Common myeloid progenitor, CD34-positive (primary cell): ENCODE measurements around the gene PRDM12.

ENCODE experiments used
- CTCF ChIA-PET: fragments of 350-600 bp; sonication (Branson Sonifier 250); formaldehyde crosslinking; loops from one replicate; lab custom pipeline; 2021; ENCODE audit warnings: antibody characterized with exemption; lab: Charles Lee
- POLR2A ChIA-PET: fragments of 350-600 bp; sonication (Branson Sonifier 250); formaldehyde crosslinking; loops from one replicate; lab custom pipeline; 2021; ENCODE audit warnings: antibody characterized with exemption; lab: Charles Lee
- DNase-seq, 3 donors: peaks; one replicate each; pipeline versions ENCODE4 v3.0.0 to v3.0.0-alpha.2; 2013
- H3K27ac ChIP-seq, 2 experiments: 1 replicate in 1 of 2; 2 replicates in 1 of 2; pipeline ENCODE4 v1.7.0; 2013; ENCODE audit warnings: inconsistent platforms in 2 of 2, low read length in 2 of 2, mild to moderate bottlenecking in 2 of 2, low read depth in 1 of 2, moderate library complexity in 1 of 2; ENCODE audit not compliant: severe bottlenecking in 2 of 2, insufficient read depth in 1 of 2, poor library complexity in 1 of 2
- H3K27me3 ChIP-seq, 5 experiments: replicated peaks in 2 of 5; 1 replicate in 3 of 5; 2 replicates in 2 of 5; pipeline versions ENCODE4 v1.6.1 to v1.7.0; 2013; ENCODE audit warnings: low read length in 4 of 5, mild to moderate bottlenecking in 2 of 5, moderate library complexity in 2 of 5, inconsistent platforms in 1 of 5; ENCODE audit not compliant: insufficient read depth in 5 of 5, control insufficient read depth in 4 of 5
- H3K36me3 ChIP-seq, 4 experiments: 1 replicate in 2 of 4; 2 replicates in 2 of 4; pipeline versions ENCODE4 v1.6.1 to v1.7.0; 2013; ENCODE audit warnings: low read length in 3 of 4, control low read depth in 1 of 4, mild to moderate bottlenecking in 1 of 4; ENCODE audit not compliant: control insufficient read depth in 4 of 4, insufficient read depth in 4 of 4
- H3K4me1 ChIP-seq, 4 experiments: 1 replicate in 3 of 4; 2 replicates in 1 of 4; pipeline versions ENCODE4 v1.6.1 to v1.7.1; 2013; ENCODE audit warnings: low read length in 3 of 4, mild to moderate bottlenecking in 3 of 4, control low read depth in 1 of 4, inconsistent platforms in 1 of 4, moderate library complexity in 1 of 4; ENCODE audit not compliant: control insufficient read depth in 4 of 4, insufficient read depth in 4 of 4; ENCODE audit errors: control extremely low read depth in 1 of 4
- H3K4me3 ChIP-seq, 7 experiments: 1 replicate in 4 of 7; 2 replicates in 3 of 7; pipeline versions ENCODE4 v1.5.1 to v1.7.0; 2013; ENCODE audit warnings: mild to moderate bottlenecking in 7 of 7, low read length in 6 of 7, moderate library complexity in 6 of 7, inconsistent platforms in 2 of 7, low read depth in 2 of 7, control low read depth in 1 of 7; ENCODE audit not compliant: insufficient read depth in 4 of 7, control insufficient read depth in 1 of 7; ENCODE audit errors: extremely low read depth in 1 of 7
- H3K9me3 ChIP-seq, 5 experiments: 1 replicate in 4 of 5; 2 replicates in 1 of 5; pipeline versions ENCODE4 v1.6.1 to v1.7.1; 2013; ENCODE audit warnings: low read length in 4 of 5, mild to moderate bottlenecking in 2 of 5, inconsistent platforms in 1 of 5, low read depth in 1 of 5, moderate library complexity in 1 of 5; ENCODE audit not compliant: control insufficient read depth in 4 of 5, insufficient read depth in 2 of 5; ENCODE audit errors: control extremely low read depth in 1 of 5
- WGBS: methylation state at CpG from one replicate; pipeline ENCODE4 v1.1.5; 2013; ENCODE audit not compliant: insufficient coverage; 5-methylcytosine and 5-hydroxymethylcytosine counted together

The PRDM12 gene

GRCh38 chr9:130636648-130637020 lies 27.8 kb upstream of the PRDM12 start:
- no peak for DNase-seq
- ChIA-PET CTCF (no interaction called here), POLR2A (no interaction called here)
- Histone ChIP-seq H3K36me3 (peaks cover 8 to 60% (median 47%) of the 10 kb centered on the region in 4 experiments), H3K9me3 (no peaks in the 10 kb centered on the region), H3K4me3 (no peak overlapping the region), H3K27me3 (no peaks in the 10 kb centered on the region), H3K27ac (no peak overlapping the region), H3K4me1 (no peaks in the 10 kb centered on the region)
- 97% methylated on average over 5 of the region's 9 CpGs for WGBS

GRCh38 chr9:130638284-130639123 lies 25.9 kb upstream of the PRDM12 start:
- DNase-seq, result no peak
- H3K4me3 ChIP-seq, result no peak overlapping the region
- peaks cover 5 to 41% (median 30%) of the 10 kb centered on the region in 4 experiments for H3K36me3 ChIP-seq
- H3K27ac ChIP-seq, result no peak overlapping the region
- CTCF ChIA-PET, result no interaction called here
- no peaks in the 10 kb centered on the region for H3K9me3 ChIP-seq
- 95% methylated on average over 32 of the region's 37 CpGs for WGBS
- H3K27me3 ChIP-seq, result no peaks in the 10 kb centered on the region
- POLR2A ChIA-PET, result no interaction called here
- no peaks in the 10 kb centered on the region for H3K4me1 ChIP-seq

- 80% methylated on average over 14 of the region's 20 CpGs for WGBS
- Histone ChIP-seq H3K36me3 (peaks cover 0 to 34% (median 24%) of the 10 kb centered on the region in 4 experiments), H3K27ac (no peak overlapping the region), H3K4me1 (no peaks in the 10 kb centered on the region), H3K9me3 (no peaks in the 10 kb centered on the region), H3K27me3 (no peaks in the 10 kb centered on the region), H3K4me3 (no peak overlapping the region)
- ChIA-PET CTCF (no interaction called here), POLR2A (no interaction called here)
- DNase-seq, result no peak
Measured at GRCh38 chr9:130639124-130639765, 25.1 kb upstream of the PRDM12 start.

GRCh38 chr9:130639866-130640555 lies 24.4 kb upstream of the PRDM12 start:
- Histone ChIP-seq H3K27ac (no peak overlapping the region), H3K4me3 (no peak overlapping the region), H3K36me3 (peaks cover 0 to 26% (median 20%) of the 10 kb centered on the region in 4 experiments), H3K9me3 (no peaks in the 10 kb centered on the region), H3K4me1 (no peaks in the 10 kb centered on the region), H3K27me3 (no peaks in the 10 kb centered on the region)
- WGBS, result 97% methylated on average over 16 of the region's 17 CpGs
- CTCF ChIA-PET, result interaction anchor here (0.6 kb wide), 1 partner anchor 486 kb away, joined by 3 read pairs; no protein-coding TSS in a partner anchor
- POLR2A ChIA-PET, result interaction anchor here (0.6 kb wide), 1 partner anchor 358 kb away, joined by 3 read pairs; no protein-coding TSS in a partner anchor
- no peak for DNase-seq

- 91% methylated on average over 3 of the region's 7 CpGs for WGBS
- ChIA-PET CTCF (interaction anchor here (0.9 to 1.6 kb wide), 3 partner anchors 10 to 42 kb away, joined by 3 to 4 read pairs (median 3); no protein-coding TSS in a partner anchor), POLR2A (no interaction called here)
Measured at GRCh38 chr9:130640681-130641080, 23.7 kb upstream of the PRDM12 start.

GRCh38 chr9:130642926-130643325 lies 21.5 kb upstream of the PRDM12 start:
- ChIA-PET POLR2A (no interaction called here), CTCF (no interaction called here)
- Histone ChIP-seq H3K4me1 (no peaks in the 10 kb centered on the region), H3K27ac (no peak overlapping the region), H3K9me3 (peaks cover 0 to 6% (median 0%) of the 10 kb centered on the region in 5 experiments), H3K4me3 (no peak overlapping the region), H3K27me3 (peaks cover 0 to 4% (median 3%) of the 10 kb centered on the region in 5 experiments), H3K36me3 (peaks cover 0 to 6% (median 5%) of the 10 kb centered on the region in 4 experiments)
- 95% methylated on average over 7 of the region's 8 CpGs for WGBS
- no peak for DNase-seq

More at GRCh38 chr9:130640681-130641080, 23.7 kb upstream of the PRDM12 start:
- Histone ChIP-seq H3K4me1 (no peaks in the 10 kb centered on the region), H3K36me3 (peaks cover 0 to 21% (median 15%) of the 10 kb centered on the region in 4 experiments), H3K9me3 (peaks cover 0 to 1% (median 0%) of the 10 kb centered on the region in 5 experiments), H3K27ac (no peak overlapping the region), H3K27me3 (no peaks in the 10 kb centered on the region), H3K4me3 (no peak overlapping the region)
- no peak for DNase-seq
